GM23338 (cell line): ENCODE data around the gene CPE. TPM values are rescaled to one million over a fixed set of nuclear protein-coding genes. Genes with fewer than 3 reads are reported as not detected.

ENCODE experiments used
- ATAC-seq: fragments of 200-7000 bp; cut with Tn5 transposase; 3 replicates; pipeline ENCODE4 v1.9.1; 2020
- DNase-seq: peaks from one replicate; pipeline ENCODE4 v3.0.0-alpha.2; 2015; ENCODE audit warnings: low spot score
- H2AFZ ChIP-seq: fragments of 200-600 bp; sonication (generic); 2 replicates; pipeline ENCODE4 v1.8.0; 2016; ENCODE audit warnings: antibody characterized with exemption, mild to moderate bottlenecking, moderate library complexity
- H3F3A ChIP-seq: fragments of 200-600 bp; sonication (generic); replicated peaks from 2 replicates; pipeline ENCODE4 v1.8.0; 2017; ENCODE audit warnings: antibody characterized with exemption, mixed run types, low read depth
- H3K27ac ChIP-seq: fragments of 200-600 bp; sonication (generic); 2 replicates; pipeline ENCODE4 v1.6.1; 2016; ENCODE audit warnings: low read depth
- H3K27me3 ChIP-seq: fragments of 200-600 bp; sonication (generic); 2 replicates; pipeline ENCODE4 v1.8.0; 2016; ENCODE audit warnings: mild to moderate bottlenecking, mixed run types, moderate library complexity; ENCODE audit not compliant: insufficient read depth
- H3K36me3 ChIP-seq: fragments of 200-600 bp; sonication (generic); 2 replicates; pipeline ENCODE4 v1.8.0; 2016; ENCODE audit warnings: mild to moderate bottlenecking; ENCODE audit not compliant: insufficient read depth
- H3K4me1 ChIP-seq: fragments of 200-600 bp; sonication (generic); 2 replicates; pipeline ENCODE4 v1.8.0; 2016; ENCODE audit warnings: mild to moderate bottlenecking, moderate library complexity; ENCODE audit not compliant: insufficient read depth
- H3K4me2 ChIP-seq: fragments of 200-600 bp; sonication (generic); 2 replicates; pipeline ENCODE4 v1.7.1; 2017; ENCODE audit warnings: mixed run types
- H3K4me3 ChIP-seq: fragments of 200-600 bp; sonication (generic); 2 replicates; pipeline ENCODE4 v1.6.1; 2016; ENCODE audit warnings: mixed run types
- H3K79me2 ChIP-seq: fragments of 200-600 bp; sonication (generic); replicated peaks from 2 replicates; pipeline ENCODE4 v1.8.0; 2017; ENCODE audit warnings: mild to moderate bottlenecking; ENCODE audit not compliant: insufficient read depth
- H3K9me2 ChIP-seq: fragments of 200-600 bp; sonication (generic); 2 replicates; pipeline ENCODE4 v1.8.0; 2017; ENCODE audit not compliant: insufficient read depth
- H4K20me1 ChIP-seq: fragments of 200-600 bp; sonication (generic); replicated peaks from 2 replicates; pipeline ENCODE4 v1.8.0; 2017; ENCODE audit warnings: mild to moderate bottlenecking; ENCODE audit not compliant: insufficient read depth
- H3K27ac Mint-ChIP-seq: 2 replicates; pipeline ENCODE4 v1.8.0; 2020; ENCODE audit warnings: inconsistent platforms, mild to moderate bottlenecking, moderate library complexity, mixed read lengths
- H3K27me3 Mint-ChIP-seq: 3 replicates; pipeline ENCODE4 v1.8.0; 2022; ENCODE audit warnings: low read depth, mild to moderate bottlenecking, moderate library complexity, mixed read lengths, inconsistent platforms; ENCODE audit not compliant: insufficient read depth, poor library complexity
- H3K36me3 Mint-ChIP-seq: 3 replicates; pipeline ENCODE4 v1.8.0; 2021; ENCODE audit warnings: low read depth, mild to moderate bottlenecking, inconsistent platforms, moderate library complexity, mixed read lengths
- H3K4me1 Mint-ChIP-seq: 3 replicates; pipeline ENCODE4 v1.8.0; 2020; ENCODE audit warnings: mild to moderate bottlenecking, inconsistent platforms, mixed read lengths
- H3K4me3 Mint-ChIP-seq: 3 replicates; pipeline ENCODE4 v1.8.0; 2021; ENCODE audit warnings: moderate library complexity, mild to moderate bottlenecking, inconsistent platforms, mixed read lengths
- H3K9me3 Mint-ChIP-seq: 3 replicates; pipeline ENCODE4 v1.8.0; 2020; ENCODE audit warnings: moderate library complexity, mild to moderate bottlenecking, inconsistent platforms, mixed read lengths
- CREB1 ChIP-seq: fragments of 250-450 bp; sonication (Bioruptor Pico); IDR thresholded peaks from 2 replicates; pipeline ENCODE4 v1.5.0; 2020; ENCODE audit warnings: low read depth, mild to moderate bottlenecking, moderate library complexity
- ETS1 ChIP-seq: IDR thresholded peaks from 2 replicates; pipeline ENCODE4 v1.6.1; 2016; ENCODE audit warnings: antibody characterized with exemption
- JUNB ChIP-seq: IDR thresholded peaks from one replicate; pipeline ENCODE4 v1.6.1; 2016; ENCODE audit warnings: antibody characterized with exemption; ENCODE audit not compliant: unreplicated experiment
- NANOG ChIP-seq: IDR thresholded peaks from 2 replicates; pipeline ENCODE4 v1.6.1; 2016; ENCODE audit warnings: antibody characterized with exemption, borderline replicate concordance
- POLR2AphosphoS5 ChIP-seq: IDR thresholded peaks from 2 replicates; pipeline ENCODE4 v1.6.1; 2016; ENCODE audit warnings: antibody characterized with exemption, low read depth
- ZNF114 ChIP-seq: fragments of 250-450 bp; sonication (Bioruptor Pico); IDR thresholded peaks from 2 replicates; pipeline ENCODE4 v1.5.0; 2020; ENCODE audit warnings: mild to moderate bottlenecking, moderate library complexity
- ZNF462 ChIP-seq: fragments of 250-450 bp; sonication (Bioruptor Pico); IDR thresholded peaks from 2 replicates; pipeline ENCODE4 v1.5.0; 2020; ENCODE audit warnings: mild to moderate bottlenecking, moderate library complexity
- polyA plus RNA-seq: library from polyadenylated mRNA; unstranded; fragments of >200 nt; fragmentation: Nextera tagmentation; extraction: Ambion mirVana; gene quantifications from 2 replicates; pipeline ENCODE4 v1.2.1, GENCODE V29; 2016
- total RNA-seq: library from RNA; depleted of rRNA; stranded (reverse); fragments of >200 nt; shearing (Covaris generic); gene quantifications from 2 replicates; pipeline ENCODE4 v1.2.3, GENCODE V29; 2014
- TF ChIP-seq, protein P1 (sequence below), 2 experiments: fragments of 200-600 bp in 1 of 2; sonication (generic) in 1 of 2; conservative IDR thresholded peaks; 2 replicates each; pipeline versions ENCODE4 v1.5.1 to v1.6.1; 2016 to 2017; ENCODE audit warnings: antibody characterized with exemption in 2 of 2, low read depth in 2 of 2, mild to moderate bottlenecking in 2 of 2, moderate library complexity in 1 of 2

Gene CPE
- total and polyA plus RNA-seq, 2 experiments from 2014 or later: 10.3 to 16.5 TPM

GRCh38 chr4:165378398-165378744 lies 437 bp upstream of the CPE start (continued):
- TF ChIP-seq ZNF462 (CRISPR knock-in tag): no peak

DNA sequence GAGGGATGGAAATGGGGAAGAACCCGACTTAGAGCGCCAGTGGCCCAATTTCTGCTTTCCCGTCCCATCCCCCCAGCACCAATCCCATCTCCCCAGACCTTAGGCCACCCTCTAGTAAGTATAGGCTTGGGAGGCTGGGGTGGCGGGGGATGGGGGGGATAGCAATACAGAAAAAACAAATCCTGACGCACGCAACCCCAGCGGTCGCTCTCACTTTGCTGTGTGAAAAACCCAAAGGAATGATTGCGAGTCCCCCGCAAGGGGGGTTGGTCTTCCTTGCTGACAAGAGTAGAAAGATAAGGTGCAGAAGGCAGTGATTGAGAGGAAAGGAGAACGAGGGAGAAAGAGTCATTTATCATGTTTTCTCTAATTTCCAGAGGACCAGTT lies 863 bp downstream of the CPE start:
- Mint-ChIP-seq H3K4me1 (peaks cover 31% of the 10 kb centered on the region), H3K27me3 (peaks cover 16% of the 10 kb centered on the region), H3K4me3 (peak overlapping the region; percentile 70), H3K36me3 (no peaks in the 10 kb centered on the region), H3K27ac (no peak overlapping the region), H3K9me3 (no peaks in the 10 kb centered on the region)
- Histone ChIP-seq H3K27ac (no peak overlapping the region), H2AFZ (0 out of 2 replicates have a peak overlapping the region, but pooled peaks have one; percentile 96), H3K4me3 (peak overlapping the region; percentile 68), H3K4me2 (peak overlapping the region; percentile 93), H3K79me2 (no peaks in the 10 kb centered on the region), H3K36me3 (no peaks in the 10 kb centered on the region), H4K20me1 (no peaks in the 10 kb centered on the region), H3K27me3 (peaks cover 36% of the 10 kb centered on the region), H3K9me2 (no peaks in the 10 kb centered on the region), H3F3A (no peaks in the 10 kb centered on the region), H3K4me1 (peaks cover 15% of the 10 kb centered on the region; the same call in 1 of the 2 replicates)
- ATAC-seq (peak; percentile 44), DNase-seq (peak; percentile 62)
- TF ChIP-seq ZNF114 (CRISPR knock-in tag): no peak
- TF ChIP-seq JUNB: no peak
- no peak for TF ChIP-seq POLR2AphosphoS5
- no peak for TF ChIP-seq CREB1 (CRISPR knock-in tag)
- TF ChIP-seq, protein P1, sequence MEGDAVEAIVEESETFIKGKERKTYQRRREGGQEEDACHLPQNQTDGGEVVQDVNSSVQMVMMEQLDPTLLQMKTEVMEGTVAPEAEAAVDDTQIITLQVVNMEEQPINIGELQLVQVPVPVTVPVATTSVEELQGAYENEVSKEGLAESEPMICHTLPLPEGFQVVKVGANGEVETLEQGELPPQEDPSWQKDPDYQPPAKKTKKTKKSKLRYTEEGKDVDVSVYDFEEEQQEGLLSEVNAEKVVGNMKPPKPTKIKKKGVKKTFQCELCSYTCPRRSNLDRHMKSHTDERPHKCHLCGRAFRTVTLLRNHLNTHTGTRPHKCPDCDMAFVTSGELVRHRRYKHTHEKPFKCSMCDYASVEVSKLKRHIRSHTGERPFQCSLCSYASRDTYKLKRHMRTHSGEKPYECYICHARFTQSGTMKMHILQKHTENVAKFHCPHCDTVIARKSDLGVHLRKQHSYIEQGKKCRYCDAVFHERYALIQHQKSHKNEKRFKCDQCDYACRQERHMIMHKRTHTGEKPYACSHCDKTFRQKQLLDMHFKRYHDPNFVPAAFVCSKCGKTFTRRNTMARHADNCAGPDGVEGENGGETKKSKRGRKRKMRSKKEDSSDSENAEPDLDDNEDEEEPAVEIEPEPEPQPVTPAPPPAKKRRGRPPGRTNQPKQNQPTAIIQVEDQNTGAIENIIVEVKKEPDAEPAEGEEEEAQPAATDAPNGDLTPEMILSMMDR (conservative IDR thresholded peaks at IDR 0.05; ENCODE audit: low read depth in 2 of 2): no peak
- no peak for TF ChIP-seq ETS1
- TF ChIP-seq NANOG: no peak
